IPS DF 4.7 (cell line): ENCODE measurements around the gene RNF182.
"Not testable (repeated sequence)": the region's sequence is repeated elsewhere in the genome, so short reads cannot be mapped to it uniquely, and the experiment has no call there.

Experiments
- DNase-seq: peaks from one replicate; pipeline ENCODE4 v3.0.0-alpha.2; 2013; ENCODE audit warnings: low spot score; ENCODE audit errors: extremely low read depth

RNF182 gene

DNA sequence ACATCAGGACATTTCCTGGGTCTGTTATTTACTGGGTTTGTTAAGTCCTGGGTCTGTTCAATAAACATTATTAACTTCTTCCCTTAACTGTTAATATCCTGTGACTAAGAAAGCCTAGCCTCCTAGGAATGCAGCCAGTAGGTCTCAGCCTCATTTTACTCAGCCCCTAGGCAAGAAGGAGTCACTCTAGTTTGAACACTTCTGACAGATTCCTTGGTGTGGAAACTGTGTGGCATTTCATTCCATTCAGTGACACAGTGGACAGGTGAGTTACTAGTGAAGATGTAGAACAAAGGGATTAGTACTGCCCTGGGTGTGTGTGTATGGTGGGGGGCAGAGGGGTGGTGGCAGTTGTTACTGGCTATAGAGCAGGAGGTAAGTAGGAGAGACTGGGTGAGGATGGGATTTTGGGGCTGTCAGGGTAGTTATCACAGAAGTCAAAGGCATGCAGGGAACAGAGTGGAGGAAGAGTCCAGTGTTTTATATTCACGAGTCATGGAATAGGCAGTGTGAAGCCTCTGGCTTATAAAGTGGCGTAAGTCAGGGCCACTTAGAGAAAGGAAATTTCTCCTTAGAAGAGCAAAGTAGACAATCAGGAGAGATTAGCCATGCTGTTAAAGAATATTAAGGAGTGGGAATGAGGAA lies 28.4 kb downstream of the RNF182 start:
- no peak for DNase-seq

DNA sequence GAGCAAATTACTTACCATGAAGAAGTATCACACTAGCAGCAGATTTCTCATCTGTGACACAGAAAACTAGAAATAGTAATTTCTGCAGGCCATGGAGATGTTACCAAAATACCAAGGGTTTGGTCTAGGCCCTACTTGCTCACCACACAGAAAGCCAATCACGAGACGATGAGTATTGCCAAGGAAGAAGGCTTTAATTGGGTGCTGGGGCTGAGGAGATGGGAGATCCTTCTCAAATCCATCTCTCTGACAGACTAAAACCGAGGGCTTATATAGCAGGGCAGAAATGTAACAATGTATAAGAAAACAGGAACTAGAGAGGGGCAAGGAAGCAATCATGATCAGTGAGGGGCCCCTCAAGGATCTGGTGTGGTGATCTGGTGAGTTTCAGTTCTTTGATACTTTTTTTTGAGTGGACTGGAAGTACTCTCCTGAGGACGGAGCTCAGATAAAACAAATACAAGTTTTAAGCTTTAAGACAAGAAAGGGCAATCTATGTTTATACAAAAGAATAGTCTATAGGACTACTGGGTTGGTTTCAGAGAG lies 40.9 kb downstream of the RNF182 start:
- no peak for DNase-seq

DNA sequence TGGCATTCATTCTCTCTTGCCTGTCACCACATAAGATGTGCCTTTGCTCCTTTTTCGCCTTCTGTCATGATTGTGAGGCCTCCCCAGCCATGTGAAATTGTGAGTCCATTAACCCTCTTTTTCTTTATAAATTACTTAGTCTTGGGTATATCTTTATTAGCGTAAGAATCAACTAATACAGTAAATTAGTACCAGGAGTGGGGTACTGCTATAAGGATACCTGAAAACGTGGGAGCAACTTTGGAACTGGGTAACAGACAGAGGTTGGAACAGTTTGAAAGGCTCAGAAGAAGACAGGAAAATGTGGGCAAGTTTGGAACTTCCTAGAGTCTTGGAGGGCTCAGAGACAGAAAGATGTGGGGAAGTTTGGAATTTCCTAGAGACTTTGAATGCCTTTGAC lies 46.6 kb downstream of the RNF182 start:
- DNase-seq: no peak

DNA sequence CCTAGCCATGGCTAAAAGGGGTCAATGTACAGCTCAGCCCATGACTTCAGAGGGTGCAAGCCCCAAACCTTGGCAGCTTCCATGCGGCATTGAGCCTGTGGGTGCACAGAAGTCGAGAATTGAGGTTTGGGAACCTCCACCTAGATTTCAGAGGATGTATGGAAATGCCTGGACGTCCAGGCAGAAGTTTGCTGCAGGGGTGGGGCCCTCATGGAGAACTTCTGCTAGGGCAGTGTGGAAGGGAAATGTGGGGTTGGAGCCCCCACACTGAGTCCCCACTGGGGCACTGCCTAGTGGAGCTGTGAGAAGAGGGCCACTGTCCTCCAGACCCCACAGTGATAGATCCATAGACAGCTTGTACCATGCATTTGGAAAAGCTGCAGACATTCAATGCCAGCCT lies 47.9 kb downstream of the RNF182 start:
- DNase-seq: not testable (repeated sequence)

DNA sequence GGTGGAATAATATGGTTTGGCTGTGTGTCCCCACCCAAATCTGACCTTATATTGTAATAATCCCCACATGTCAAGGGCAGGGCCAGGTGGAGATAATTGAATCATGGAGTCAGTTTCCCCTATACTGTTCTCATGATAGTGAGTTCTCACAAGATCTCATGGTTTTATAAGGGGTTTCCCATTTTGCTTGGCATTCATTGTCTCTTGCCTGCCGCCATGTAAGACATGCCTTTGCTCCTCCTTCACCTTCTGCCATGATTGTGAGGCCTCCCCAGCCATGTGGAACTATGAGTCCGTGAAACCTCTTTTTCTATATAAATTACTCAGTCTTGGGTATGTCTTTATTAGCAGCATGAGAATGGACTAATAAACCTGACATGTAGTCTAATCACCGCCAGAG lies 48.7 kb downstream of the RNF182 start:
- not testable (repeated sequence) for DNase-seq

DNA sequence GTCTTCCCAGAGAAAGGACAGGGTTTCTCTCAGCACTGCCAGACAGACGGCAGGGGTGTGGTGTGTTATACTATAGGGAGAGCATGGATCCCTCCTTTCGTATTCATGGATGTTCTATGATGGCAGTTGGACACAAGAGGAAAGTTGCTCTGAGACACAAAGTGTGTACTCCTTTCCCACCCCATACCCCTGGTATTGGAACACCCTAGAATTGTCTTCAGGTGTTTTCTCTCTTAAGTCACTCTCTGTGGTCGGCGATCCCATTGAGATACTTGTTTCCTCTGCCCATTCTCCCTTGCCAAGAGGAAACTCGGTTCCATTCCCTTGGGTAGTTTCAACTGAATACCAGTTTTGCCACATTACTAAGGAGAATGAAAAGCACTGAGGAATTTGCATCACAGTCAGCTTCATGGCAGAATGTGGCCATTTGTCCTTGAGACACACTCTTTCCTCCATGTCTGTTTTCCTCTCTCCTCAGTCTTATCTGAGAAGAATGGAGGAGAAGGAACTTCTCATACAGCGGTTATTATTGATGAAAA lies 53.4 kb downstream of the RNF182 start:
- no peak for DNase-seq

DNA sequence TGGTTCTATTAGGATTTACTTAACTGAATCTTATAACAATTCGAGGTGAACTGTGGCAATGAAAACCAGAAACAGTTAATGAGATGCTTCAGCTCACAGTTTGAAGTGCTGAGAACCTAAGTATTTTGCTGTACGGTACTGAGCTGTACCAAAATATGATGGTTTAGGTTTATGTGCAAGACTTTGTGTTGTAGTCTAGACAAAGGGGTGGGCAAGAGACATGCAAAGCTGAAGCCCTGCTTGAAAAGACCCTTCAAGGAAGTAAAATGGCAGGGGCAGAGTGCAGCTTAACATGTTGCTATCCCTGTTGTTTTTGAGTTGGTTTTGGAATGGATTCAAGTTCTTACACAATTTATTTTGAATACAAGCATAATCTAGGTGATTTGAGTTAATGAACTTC lies 54.0 kb downstream of the RNF182 start:
- DNase-seq: no peak

DNA sequence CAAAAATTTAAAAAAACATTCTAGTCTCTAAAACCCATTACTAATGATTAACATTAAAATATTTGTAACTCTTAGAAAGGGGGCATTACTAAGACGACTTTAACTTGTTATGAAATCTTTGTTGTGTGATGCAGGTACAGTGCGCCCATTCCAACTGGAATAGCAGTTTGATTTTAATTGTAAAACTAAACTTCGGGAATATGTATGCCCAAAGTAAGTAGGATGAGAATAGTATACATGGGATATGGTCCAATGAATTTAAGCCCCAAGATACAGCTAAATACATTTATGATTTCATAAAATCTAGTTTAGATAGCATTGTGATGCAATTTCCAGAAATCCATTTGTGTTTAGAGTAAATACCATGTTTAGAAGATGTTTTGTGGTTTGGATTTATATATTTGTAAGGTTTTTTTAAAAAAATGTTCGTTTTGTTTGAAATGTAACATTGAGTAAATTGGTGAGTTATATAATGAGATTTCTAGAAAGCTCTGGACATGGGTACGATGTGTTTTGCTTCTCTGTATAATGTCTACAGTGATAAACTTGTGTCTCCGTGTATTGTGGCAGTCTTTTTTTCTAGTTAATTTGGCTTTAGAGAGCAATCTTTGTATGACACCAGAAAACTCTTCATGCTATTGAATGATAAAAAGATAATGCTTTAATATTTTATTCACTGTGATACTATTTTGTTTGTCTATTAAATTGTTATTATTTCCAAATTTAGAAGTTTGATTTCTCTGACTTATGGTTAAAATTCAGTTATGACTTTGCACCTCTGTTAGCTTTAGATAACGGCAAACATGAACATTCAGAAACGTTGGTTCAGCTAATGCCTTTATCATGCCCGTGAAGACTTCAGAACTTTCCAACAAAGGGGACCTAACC lies 54.8 kb downstream of the RNF182 start:
- DNase-seq: no peak

DNA sequence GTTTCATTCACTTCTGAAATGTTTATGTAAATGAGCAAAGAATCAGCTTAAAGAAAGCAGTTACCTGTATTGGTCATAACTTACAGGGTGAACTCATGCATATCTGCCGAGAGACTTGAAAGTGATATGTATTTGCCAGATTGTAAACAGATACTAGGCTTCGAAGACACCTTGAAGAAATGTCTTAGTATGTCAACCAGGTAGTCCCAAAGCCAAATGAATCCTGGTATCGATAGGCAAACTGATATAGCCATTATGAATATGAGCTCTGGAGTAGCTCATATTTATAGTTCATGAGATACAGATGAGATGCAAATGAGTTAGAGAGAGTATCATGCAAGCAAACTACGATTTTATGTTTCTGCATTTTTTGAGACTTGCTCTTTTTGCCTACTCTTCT lies 55.8 kb downstream of the RNF182 start:
- DNase-seq: no peak

DNA sequence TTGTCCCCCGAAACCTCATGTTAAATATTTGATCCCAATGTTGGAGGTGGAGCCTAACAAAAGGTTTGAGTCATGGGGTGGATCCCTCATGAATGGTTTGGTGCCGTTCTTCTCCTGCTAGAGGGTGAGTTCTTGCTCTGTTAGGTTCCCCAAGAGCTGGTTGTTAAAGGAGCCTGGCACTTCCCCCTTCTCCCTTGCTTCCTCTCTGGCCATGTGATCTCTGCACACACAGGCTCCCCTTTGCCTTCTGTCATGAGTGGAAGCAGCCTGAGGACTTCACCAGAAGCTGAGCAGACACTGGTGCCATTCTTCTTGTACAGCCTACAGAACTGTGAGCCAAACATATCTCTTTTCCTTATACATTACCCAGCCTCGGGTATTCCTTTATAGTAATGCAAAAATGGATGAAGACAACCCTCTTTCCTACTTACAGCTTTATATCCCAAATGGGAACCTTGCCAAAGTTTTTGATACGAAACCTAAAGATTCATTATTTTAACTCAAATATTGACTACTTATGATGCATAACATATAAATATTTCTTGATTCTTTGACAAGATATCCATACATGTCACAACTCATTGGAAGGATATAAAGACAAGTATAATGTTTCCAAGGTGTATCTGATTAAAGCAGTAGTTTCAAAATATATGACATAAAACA lies 61.0 kb downstream of the RNF182 start:
- no peak for DNase-seq

DNA sequence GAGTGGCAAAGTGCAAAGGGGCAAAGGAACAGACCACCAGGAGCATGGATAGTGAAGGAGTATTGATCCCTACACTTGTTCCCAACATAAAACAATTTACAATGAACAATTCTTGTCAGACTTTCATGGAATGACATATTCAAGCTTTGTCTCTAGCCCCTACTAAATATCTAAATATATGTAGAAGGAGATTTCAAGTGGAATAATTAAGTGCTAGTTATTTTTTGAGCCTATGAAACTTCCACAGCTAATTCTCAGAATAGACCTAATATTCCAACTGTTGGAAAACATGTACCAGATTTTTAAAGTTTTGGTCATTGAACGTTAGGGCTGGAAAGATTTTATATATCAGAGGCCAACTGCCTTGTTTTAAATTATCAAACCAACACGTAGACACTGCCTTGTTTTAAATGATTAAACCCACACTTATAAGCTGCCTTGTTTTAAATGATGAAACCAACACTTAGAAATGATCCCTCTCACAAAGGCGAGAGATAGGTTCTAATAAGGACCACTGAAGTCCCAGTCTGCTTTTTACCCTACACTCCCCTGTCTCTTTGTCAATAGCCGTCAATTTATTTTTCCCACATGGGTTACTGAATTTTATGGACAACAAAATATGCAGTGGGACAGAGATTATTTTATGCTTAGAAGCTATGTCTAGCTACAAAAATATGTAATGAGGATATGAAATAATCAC lies 62.1 kb downstream of the RNF182 start:
- DNase-seq: no peak

DNA sequence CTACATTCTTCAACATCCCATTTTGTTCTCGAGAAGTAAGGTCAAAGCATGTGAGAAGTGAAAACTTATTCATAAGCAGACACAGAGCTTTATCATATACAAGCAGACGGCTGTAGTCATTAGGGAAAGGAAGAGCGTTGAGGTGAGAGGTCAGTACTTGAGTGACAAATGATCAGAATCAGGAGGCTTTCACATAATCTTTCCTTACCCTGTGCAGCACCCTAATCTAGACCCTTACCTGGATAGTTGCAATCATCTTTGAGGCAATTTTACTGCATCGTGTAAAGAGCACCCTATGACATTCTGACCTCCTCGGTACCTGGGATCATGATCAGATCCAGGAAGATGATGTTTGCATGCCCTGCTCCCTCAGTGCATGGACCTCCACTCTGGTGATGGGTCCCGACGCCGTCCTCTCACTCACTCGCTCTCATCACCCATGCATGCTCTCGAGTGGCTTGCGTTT lies 62.7 kb downstream of the RNF182 start:
- no peak for DNase-seq

DNA sequence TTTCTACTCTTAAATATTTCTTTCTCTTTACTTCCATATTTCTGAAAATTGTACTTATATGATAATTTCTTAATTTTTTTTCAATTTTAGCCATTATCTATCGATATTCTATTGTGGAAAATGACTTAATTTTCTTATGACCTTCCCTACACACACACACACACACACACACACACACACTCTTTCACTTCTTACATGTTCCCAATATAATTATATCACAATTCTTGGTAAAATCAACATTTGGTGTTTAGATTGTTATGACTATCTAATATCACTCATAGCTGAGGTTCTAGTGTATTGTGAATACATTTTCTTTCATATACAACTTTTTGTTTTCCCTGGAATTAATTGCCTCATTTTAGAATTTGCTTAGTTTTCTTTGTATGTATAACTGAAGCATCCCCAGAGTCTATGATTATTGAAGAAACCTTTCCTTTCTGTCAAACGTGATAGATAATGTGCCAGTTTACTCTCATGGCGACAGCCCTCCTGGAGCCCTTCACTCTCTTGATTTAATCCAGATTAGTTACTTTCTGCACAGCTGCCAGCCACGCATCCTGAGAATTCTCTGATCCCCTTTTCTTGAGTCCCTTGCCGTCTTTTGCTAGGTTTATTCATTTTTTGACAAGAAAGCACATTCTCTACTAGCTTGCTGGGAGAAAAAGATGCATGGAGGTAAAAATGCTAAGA lies 63.4 kb downstream of the RNF182 start:
- no peak for DNase-seq

DNA sequence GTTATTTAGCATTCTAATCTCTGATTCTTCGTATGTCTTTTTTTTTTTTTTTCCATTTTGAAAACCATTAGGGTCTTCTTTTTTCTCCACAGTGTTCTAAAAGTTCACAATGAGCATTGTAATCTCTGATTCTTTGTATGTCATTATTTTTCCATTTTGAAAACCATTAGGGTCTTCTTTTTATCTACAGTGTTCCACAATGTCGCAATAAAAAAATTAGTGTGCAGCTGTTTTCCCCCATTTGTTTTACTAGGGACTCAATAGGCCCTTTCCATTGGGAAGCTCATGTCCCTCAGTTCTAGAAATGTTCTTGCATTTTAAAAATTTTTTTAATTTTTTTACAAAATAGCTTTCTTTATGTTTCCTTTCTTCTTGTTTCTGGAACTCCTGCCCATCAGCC lies 64.2 kb downstream of the RNF182 start:
- DNase-seq: no peak

DNA sequence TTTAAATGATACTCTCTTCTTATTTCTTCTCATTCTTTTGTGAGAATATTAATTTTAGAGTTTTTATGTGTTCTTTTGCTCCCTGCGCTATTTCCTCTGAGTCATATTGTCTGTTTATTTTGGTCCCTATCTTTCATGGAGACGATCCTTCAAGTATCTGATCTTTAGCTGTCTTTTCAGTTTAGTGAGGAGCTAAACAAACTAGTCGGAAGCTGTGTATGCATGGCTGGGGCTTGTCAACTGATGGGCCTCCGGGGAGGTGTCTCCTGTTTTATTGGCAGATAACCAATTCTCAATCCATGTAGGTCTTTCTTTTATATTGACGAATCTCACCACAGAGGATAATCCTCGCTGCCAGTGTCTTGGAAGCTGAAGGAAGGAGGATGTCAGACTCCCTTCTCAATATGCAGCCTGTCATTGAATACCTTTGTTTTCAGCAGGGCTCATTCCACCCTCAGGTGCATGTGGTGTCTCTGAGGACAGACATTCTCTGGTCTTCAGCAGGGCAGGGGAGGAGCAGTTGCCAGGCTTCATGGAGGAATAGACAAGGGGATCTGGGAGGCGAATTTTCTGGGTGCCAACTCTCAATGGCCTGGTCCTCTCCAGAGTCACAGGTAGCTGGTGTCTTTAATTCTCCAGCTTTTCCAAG lies 64.9 kb downstream of the RNF182 start:
- no peak for DNase-seq

DNA sequence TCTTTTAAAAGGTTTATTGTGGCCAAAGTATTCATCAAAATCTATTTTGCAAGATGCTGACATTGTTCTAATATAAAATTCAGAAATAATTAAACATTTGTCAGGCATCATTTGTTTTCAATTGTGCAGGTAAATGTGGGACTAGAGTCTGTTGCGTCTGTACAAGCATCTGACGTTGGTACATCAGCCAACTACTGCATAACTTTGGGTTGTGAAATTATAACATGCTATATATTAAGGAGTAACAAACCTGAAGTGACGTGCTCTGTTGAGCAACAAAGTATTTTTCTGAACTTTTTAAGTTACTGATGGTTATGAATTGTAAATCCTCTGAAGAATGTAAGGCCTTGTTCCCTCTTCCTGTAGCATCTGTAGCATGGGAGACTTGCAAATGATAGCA lies 66.0 kb downstream of the RNF182 start:
- DNase-seq: no peak

DNA sequence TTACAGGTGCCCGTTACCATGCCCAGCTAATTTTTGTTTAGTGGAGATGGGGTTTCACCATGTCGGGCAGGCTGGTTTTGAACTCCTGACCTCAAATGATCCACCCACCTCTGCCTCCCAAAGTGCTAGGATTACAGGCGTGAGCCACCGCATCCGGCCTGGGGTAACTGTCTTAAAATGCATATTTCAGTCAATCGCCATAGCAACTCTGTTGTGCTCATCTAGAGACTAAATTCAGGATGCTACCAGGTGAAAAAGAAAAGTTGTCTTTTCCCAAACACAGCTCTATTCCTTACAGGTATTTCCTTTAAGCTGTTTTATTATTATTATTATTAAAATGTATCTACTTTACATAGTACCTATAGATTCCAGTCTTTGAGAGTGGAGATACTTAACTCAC lies 66.6 kb downstream of the RNF182 start:
- DNase-seq: no peak

DNA sequence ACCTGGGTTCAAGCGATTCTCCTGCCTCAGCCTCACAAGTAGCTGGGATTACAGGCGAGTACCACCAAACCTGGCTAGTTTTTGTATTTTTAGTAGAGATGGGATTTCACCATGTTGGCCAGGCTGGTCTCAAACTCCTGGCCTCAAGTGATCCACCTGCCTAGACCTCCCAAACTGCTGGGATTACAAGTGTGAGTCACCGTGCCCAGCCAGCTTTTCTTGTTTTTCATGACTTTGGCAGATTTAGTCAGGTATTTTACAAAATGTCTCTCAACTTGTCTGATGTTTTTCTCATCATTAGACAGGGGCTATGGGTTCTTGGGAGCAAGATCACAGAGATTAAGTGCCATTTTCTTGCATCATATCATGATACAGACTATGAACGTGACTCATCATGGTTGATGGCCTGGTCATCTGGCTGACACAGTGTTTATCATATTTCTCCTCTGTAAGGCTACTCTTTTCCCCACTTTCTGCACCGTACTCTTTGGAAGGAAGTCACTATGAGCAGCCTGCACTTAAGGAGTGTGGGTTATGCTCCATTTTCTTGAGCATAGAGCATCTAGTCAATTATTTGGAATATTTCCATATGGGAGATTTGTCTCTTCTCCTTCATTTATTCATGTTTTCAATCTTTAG lies 67.8 kb downstream of the RNF182 start:
- DNase-seq: no peak

DNA sequence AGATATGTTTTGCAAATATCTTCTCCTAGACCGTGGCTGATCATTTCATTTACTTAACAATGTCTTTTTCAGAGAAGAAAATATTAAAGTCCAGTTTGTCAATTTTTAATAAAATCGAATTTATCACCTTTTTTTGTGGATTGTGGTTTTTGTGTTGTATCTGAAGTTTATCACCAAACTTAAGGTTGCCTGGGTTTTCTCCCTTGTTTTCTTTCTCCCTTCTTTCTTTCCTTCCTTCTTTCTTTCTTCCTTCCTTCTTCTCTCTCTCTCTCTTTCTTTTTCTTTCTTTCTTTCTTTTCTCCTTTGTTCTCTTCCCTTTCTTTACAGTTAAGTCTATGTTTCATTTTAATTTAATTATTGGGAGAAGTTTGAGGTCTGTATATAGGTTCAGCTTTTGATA lies 68.7 kb downstream of the RNF182 start:
- no peak for DNase-seq

DNA sequence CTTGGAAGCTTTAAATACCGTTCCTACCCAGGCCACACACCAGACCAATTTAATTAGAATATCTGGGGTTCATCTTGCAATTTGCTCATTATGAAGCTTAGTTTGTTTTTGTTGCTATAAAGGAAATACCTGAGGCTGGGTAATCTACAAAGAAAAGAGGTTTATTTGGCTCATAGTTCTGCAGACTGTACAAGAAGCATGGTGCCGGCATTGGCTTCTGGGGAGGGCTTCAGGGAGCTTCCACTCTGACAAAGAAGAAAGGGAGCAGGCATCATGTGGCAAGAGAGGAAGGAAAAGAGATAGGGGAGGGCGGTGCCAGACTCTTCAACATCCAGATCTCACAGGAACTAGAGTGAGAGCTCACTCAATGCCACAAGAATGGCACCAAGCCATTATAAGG lies 73.6 kb downstream of the RNF182 start:
- no peak for DNase-seq
